ENCODE data around the gene ACE2.

ACE2 gene

DNA sequence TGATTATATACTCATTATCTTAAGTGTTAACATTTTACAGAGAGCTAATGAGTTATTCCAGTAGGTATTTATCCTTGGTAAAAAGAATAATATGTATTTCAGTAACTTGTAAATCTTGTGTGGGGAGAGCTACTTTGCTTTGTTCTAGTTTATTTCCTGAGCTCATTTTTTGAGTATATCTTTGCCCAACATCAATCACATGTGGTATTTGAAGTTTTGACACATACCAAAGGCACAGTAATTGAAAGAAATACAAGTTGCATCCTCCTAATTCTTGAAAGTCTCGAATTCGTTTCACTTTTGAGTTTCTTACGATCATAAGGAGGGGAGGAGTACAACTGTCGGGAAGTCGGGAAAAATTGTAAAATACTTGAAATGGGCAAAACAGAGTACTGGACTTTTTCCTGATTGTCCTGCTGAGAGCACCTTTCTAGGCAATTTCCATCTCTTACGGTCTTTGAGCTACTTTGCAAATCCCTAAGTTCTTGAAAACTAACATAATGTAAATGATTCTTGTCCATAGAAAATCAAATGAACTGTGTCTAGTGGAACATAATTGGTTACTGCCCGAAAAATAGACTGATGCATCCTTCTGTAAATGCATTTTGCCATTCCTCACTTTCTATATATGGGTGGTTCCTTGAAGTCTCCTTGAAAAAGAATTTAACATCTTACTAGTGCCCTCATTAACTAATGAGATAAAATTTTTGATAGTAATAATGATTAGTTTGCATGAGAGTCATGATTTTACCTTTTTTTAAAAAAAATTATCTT, 43.2 kb upstream of the ACE2 start:
- H3K27ac ChIP-seq = no peak overlapping the region
- no peaks in the 10 kb centered on the region for H3K27me3 ChIP-seq (replicated peaks)
- TF ChIP-seq, protein P1, sequence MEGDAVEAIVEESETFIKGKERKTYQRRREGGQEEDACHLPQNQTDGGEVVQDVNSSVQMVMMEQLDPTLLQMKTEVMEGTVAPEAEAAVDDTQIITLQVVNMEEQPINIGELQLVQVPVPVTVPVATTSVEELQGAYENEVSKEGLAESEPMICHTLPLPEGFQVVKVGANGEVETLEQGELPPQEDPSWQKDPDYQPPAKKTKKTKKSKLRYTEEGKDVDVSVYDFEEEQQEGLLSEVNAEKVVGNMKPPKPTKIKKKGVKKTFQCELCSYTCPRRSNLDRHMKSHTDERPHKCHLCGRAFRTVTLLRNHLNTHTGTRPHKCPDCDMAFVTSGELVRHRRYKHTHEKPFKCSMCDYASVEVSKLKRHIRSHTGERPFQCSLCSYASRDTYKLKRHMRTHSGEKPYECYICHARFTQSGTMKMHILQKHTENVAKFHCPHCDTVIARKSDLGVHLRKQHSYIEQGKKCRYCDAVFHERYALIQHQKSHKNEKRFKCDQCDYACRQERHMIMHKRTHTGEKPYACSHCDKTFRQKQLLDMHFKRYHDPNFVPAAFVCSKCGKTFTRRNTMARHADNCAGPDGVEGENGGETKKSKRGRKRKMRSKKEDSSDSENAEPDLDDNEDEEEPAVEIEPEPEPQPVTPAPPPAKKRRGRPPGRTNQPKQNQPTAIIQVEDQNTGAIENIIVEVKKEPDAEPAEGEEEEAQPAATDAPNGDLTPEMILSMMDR (IDR thresholded peaks at IDR 0.05; ENCODE audit: low read depth, low read length, missing control alignments) = no peak
- no peak overlapping the region for H3K4me3 ChIP-seq (ENCODE audit: low read depth, low read length)
- in situ Hi-C loops (cut with HindIII; ENCODE audit: low pct_ligation_motif_present, low sequenced_read_pairs) = no loop called here
- H3K36me3 ChIP-seq (replicated peaks) = no peaks in the 10 kb centered on the region
- no peak for DNase-seq

DNA sequence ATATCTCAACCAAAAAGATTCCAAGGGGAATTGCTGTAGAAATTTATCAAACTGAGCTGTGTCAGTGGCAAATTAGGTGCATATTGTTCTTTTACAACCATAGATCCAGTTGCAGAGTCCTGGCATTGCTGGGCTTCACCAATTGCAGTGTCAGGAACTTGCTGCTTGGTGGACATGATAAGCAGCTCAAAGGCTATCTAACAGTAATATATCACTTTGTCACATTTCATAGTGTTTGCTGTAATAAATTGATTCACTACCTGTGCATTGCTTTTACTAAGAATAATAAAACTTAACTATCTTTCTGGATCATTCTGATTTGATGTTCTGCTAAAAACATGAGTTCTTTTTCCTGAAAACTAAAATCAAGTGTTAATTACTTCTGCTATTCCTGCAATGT, 30.9 kb upstream of the ACE2 start:
- Histone ChIP-seq H3K36me3 (replicated peaks) (no peaks in the 10 kb centered on the region), H3K4me3 (ENCODE audit: low read depth, low read length) (no peak overlapping the region), H3K27ac (no peak overlapping the region), H3K27me3 (replicated peaks) (no peaks in the 10 kb centered on the region)
- no peak for DNase-seq
- TF ChIP-seq, protein P1 (IDR thresholded peaks at IDR 0.05; ENCODE audit: low read depth, low read length, missing control alignments) = no peak
- in situ Hi-C loops (cut with HindIII; ENCODE audit: low pct_ligation_motif_present, low sequenced_read_pairs) = no loop called here

DNA sequence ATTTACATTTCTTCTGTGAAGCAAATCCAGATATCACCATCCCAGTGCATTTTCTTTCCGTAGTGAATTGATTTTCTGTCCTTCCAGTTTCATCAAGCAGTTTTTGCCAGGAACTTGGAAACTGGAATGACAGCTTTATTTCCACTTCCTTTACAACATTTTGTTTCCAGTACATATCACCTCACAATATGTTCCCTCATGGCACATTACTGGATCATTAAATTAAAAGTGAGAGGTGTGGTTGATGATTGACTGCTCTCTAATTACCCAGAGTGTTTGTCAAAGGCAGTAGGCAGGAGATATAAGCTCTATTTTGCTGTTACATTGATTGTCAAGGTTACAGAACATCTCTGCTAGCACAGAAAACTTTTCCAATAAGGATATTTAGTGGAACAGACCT, 22.3 kb upstream of the ACE2 start:
- in situ Hi-C loops (cut with HindIII; ENCODE audit: low pct_ligation_motif_present, low sequenced_read_pairs) = no loop called here
- H3K27me3 ChIP-seq (replicated peaks) = no peaks in the 10 kb centered on the region
- DNase-seq = no peak

DNA sequence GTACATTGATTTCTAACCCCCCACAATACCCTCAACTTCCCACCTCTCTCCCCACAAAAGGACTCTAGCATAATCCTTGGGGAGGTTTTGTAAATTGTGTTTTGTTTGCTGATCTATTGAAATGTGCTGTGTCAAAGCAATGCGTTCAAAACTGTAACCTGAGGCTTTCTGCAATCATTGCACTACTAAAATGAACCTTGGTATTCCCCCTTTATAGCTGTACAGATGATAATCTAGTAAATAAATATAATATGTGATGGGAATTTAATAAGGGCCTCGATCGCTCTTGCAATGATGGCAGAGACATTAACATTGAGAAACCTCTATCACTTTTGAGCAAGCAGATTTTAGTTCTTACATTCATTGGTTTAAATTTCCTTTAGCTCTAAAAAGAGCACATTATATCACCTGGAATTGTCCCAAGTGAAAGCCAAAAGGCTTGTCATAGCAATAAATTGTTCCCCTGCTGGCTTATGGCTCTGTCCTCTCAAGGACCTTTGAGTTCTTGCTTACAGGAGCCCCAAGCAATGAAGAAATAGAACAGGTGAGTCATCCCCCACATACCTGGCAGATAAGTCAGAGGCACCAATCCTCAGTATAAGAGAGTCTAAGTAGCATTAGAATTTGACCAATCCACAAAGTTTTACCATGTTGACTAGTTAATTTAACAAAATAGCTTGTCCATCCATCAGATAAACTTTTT, 18.4 kb upstream of the ACE2 start:
- H3K27ac ChIP-seq = no peak overlapping the region

More for the DNA sequence above, 22.3 kb upstream of the ACE2 start:
- no peak overlapping the region for H3K27ac ChIP-seq
- H3K4me3 ChIP-seq (ENCODE audit: low read depth, low read length) = no peak overlapping the region
- no peaks in the 10 kb centered on the region for H3K36me3 ChIP-seq (replicated peaks)
- TF ChIP-seq, protein P1 (IDR thresholded peaks at IDR 0.05; ENCODE audit: low read depth, low read length, missing control alignments) = no peak

DNA sequence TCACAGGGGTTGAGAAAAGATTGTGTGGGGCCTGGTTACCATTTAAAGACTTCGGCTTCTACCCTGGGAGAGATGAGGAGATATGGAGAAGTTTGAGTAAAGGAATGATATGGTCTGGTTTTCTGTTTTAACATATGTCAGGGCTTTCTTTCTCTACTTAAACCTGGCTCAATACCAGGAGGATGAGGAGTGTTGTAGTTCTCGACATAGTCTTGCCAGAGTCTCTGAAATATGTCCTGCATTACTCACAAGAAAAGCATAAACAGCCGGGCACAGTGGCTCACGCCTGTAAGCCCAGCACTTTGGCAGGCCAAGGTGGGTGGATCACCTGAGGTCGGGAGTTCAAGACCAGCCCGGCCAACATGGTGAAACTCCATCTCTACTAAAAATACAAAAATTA, 16.4 kb upstream of the ACE2 start:
- no peak for DNase-seq
- in situ Hi-C loops (cut with HindIII; ENCODE audit: low pct_ligation_motif_present, low sequenced_read_pairs) = no loop called here
- Histone ChIP-seq H3K27ac (no peak overlapping the region), H3K27me3 (replicated peaks) (no peaks in the 10 kb centered on the region), H3K4me3 (ENCODE audit: low read depth, low read length) (no peak overlapping the region), H3K36me3 (replicated peaks) (no peaks in the 10 kb centered on the region)
- TF ChIP-seq, protein P1 (IDR thresholded peaks at IDR 0.05; ENCODE audit: low read depth, low read length, missing control alignments) = no peak

More for the DNA sequence above, 18.4 kb upstream of the ACE2 start:
- in situ Hi-C loops (cut with HindIII; ENCODE audit: low pct_ligation_motif_present, low sequenced_read_pairs) = no loop called here
- H3K27me3 ChIP-seq (replicated peaks) = no peaks in the 10 kb centered on the region
- H3K36me3 ChIP-seq (replicated peaks) = no peaks in the 10 kb centered on the region
- no peak overlapping the region for H3K4me3 ChIP-seq (ENCODE audit: low read depth, low read length)
- DNase-seq = no peak
- TF ChIP-seq, protein P1 (IDR thresholded peaks at IDR 0.05; ENCODE audit: low read depth, low read length, missing control alignments) = no peak

Data from brain microvascular endothelial cell (primary cell).